GM18868 (cell line): Measurements from ENCODE around the gene S100A8.
A peak's percentile ranks its signal among the peaks of the same experiment; 100 is the strongest.
"Not testable (repeated sequence)": the region's sequence is repeated elsewhere in the genome, so short reads cannot be mapped to it uniquely, and the experiment has no call there.

Experiments
- ATAC-seq: cut with Tn5 transposase; IDR thresholded peaks from one replicate; pipeline ENCODE4 v1.9.1; 2021; ENCODE audit warnings: mild to moderate bottlenecking, moderate library complexity; ENCODE audit not compliant: unreplicated experiment

S100A8 gene

GRCh38 chr1:153349363-153350320 is 41.2 kb downstream of the S100A8 start:
- ATAC-seq = no peak

DNA sequence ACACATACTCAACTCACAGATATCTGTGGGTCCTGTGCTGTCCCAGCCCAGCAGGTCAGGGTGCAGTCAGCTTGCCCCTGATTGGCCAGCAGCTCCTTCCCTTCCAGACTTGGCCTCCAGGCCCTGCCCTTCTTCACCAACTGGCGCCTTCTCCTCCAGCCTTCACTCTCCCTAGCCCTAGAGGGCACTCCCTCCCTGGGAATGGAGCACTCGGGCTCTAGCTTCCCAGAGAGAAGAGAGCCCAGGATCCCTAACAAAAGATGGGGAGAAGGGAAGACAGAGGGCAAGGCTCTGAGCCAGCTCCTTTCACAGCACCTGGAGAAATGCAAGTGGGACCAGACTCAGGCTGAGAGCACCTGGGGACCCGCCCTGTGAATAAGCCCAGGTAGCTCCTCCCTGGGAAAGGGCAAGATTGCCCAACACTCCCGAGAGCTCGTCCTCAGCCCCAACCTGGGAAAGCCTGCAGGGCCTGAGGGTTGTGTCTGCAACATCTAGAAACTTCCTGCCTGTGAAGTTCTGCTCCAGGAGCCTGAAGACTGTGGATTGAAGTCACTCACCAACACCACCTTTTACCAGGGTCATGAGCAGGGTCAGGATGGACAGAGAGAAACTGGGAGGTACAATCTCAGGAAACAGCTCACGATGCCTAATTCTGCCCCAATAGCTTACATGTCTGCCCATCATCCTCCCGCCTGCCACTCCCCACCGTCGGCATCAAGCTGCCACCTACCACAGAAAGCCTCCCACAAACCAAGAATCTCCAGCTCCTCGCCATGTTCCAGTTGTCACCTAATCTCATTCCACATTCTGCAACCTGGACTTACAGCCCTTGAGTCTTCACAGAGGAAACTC is 42.1 kb downstream of the S100A8 start, which contains the start of gene PGLYRP4:
TSS of gene PGLYRP4 (minus strand) at position 331 of the 852 bp plus-strand sequence. CDS start 909 bp downstream, outside the sequence.
- ATAC-seq = no peak

GRCh38 chr1:153347856-153348255 is 43.0 kb downstream of the S100A8 start:
- no peak for ATAC-seq

- not testable (repeated sequence) for ATAC-seq
Measured at GRCh38 chr1:153347049-153347448, 43.8 kb downstream of the S100A8 start.

GRCh38 chr1:153346077-153346723 is 44.7 kb downstream of the S100A8 start:
- peak; percentile 23 for ATAC-seq

- peak; percentile 20 for ATAC-seq
Measured at GRCh38 chr1:153345187-153346076, 45.4 kb downstream of the S100A8 start.

GRCh38 chr1:153344718-153345025 is 46.2 kb downstream of the S100A8 start:
- no peak for ATAC-seq

- no peak for ATAC-seq
Measured at GRCh38 chr1:153343811-153344717, 46.8 kb downstream of the S100A8 start.

DNA sequence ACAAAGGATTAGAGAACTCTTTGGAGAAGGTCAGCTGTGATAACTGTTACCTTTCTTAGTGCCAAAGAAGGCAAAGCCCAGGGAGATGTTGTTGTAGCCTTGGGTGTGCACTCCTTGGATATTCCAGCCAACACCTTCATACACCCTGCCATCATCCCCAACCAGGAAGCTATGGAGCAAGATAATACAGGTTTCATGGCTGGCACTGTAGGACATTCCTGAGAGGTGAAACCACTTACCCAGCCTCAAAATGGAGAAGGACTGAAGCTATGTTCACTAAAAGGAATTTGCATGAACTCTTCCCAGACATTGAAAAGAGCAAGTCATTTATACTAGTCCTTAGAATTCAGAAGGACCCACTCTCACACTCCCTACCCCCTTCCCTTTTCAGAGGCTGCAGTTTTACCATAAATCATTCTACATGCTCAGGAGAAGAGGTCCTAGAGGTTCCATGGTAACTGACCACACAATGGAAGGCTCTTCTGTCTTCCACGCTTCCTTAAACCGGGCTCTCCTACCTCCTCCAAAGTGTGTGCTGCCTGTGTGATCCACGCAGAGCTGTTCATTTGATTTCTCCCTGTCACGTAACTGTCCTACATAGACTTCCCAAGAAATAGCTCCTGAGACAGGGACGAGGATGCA is 47.7 kb downstream of the S100A8 start:
- no peak for ATAC-seq

GRCh38 chr1:153342178-153342577 is 48.7 kb downstream of the S100A8 start:
- ATAC-seq = no peak

- no peak for ATAC-seq
Measured at GRCh38 chr1:153341431-153341934, 49.4 kb downstream of the S100A8 start.

- ATAC-seq = no peak
Measured at GRCh38 chr1:153340356-153340755, 50.5 kb downstream of the S100A8 start.
